Measurements from ENCODE around the gene MYLK4. TPM values are rescaled to one million over a fixed set of nuclear protein-coding genes. Genes with fewer than 3 reads are reported as not detected.

The MYLK4 gene
- total RNA-seq, 4 donors from 2014 or later, result 0.41 to 0.79 (median 0.67) TPM

GRCh38 chr6:2733736-2734480 is 16.8 kb downstream of the MYLK4 start:
- 92 to 95% methylated on average over 7 to 22 of the region's 22 CpGs for WGBS, 2 donors (ENCODE audit: low coverage in 1 of 2)
- intact Hi-C loops (cut with DNase I; ENCODE audit: low total_unique reads) (no loop called here), in situ Hi-C loops (cut with MboI; ENCODE audit: low pct_ligation_motif_present in 1 of 4, low pct_unique_long_range_greater_than_20kb in 1 of 4, low sequenced_read_pairs in 3 of 4) (loop anchor here in 1 of 4 donors (25.0 kb wide), 1 partner anchor 1147 kb away; no protein-coding TSS in a partner anchor)
- no peak for DNase-seq
- TF ChIP-seq EP300 (IDR thresholded peaks at IDR 0.05; ENCODE audit: low read depth), result no peak
- no peak for TF ChIP-seq CTCF (IDR thresholded peaks at IDR 0.05)
- TF ChIP-seq POLR2A (IDR thresholded peaks at IDR 0.05), result no peak
- TF ChIP-seq POLR2AphosphoS5 (IDR thresholded peaks at IDR 0.05), result no peak
- H3K9me3 ChIP-seq, result no peaks in the 10 kb centered on the region
- H3K27me3 ChIP-seq, result no peaks in the 10 kb centered on the region
- H3K4me3 ChIP-seq, result no peak overlapping the region
- H3K27ac ChIP-seq, result no peak overlapping the region
- H3K4me1 ChIP-seq, result peaks cover 0 to 8% (median 0%) of the 10 kb centered on the region in 4 donors
- H3K36me3 ChIP-seq, result no peaks in the 10 kb centered on the region

DNA sequence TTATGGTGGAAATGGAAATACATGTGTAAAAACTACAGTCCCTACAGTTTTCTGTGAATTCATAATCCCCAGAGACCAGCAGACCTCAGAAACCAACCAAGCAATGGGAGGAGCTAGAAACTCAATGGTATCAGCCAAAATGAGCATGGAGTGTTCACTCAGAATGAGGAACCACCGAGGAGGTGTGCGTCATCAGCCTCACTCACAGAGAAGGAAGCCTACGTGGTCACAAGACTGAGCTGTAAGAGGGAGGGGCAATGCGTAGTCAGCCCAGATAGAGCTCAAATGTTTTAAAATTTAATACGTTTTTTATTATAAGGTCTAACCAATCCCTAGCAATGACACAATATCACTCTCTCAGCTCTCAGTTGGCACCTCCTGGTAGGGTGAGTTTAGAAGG is 17.4 kb downstream of the MYLK4 start:
- intact Hi-C loops (cut with DNase I; ENCODE audit: low total_unique reads) (no loop called here), in situ Hi-C loops (cut with MboI; ENCODE audit: low pct_ligation_motif_present in 1 of 4, low pct_unique_long_range_greater_than_20kb in 1 of 4, low sequenced_read_pairs in 3 of 4) (loop anchor here in 1 of 4 donors (25.0 kb wide), 1 partner anchor 1146 kb away; no protein-coding TSS in a partner anchor)
- Histone ChIP-seq H3K4me3 (no peak overlapping the region), H3K27me3 (no peaks in the 10 kb centered on the region), H3K9me3 (no peaks in the 10 kb centered on the region), H3K27ac (no peak overlapping the region), H3K36me3 (no peaks in the 10 kb centered on the region), H3K4me1 (peaks cover 0 to 8% (median 0%) of the 10 kb centered on the region in 4 donors)
- 47 to 80% methylated on average over 4 to 5 of the region's 5 CpGs for WGBS, 2 donors (ENCODE audit: low coverage in 1 of 2)
- TF ChIP-seq POLR2AphosphoS5 (IDR thresholded peaks at IDR 0.05) (no peak), EP300 (IDR thresholded peaks at IDR 0.05; ENCODE audit: low read depth) (no peak), CTCF (IDR thresholded peaks at IDR 0.05) (no peak), POLR2A (IDR thresholded peaks at IDR 0.05) (no peak)
- DNase-seq, result peak; percentile 47

DNA sequence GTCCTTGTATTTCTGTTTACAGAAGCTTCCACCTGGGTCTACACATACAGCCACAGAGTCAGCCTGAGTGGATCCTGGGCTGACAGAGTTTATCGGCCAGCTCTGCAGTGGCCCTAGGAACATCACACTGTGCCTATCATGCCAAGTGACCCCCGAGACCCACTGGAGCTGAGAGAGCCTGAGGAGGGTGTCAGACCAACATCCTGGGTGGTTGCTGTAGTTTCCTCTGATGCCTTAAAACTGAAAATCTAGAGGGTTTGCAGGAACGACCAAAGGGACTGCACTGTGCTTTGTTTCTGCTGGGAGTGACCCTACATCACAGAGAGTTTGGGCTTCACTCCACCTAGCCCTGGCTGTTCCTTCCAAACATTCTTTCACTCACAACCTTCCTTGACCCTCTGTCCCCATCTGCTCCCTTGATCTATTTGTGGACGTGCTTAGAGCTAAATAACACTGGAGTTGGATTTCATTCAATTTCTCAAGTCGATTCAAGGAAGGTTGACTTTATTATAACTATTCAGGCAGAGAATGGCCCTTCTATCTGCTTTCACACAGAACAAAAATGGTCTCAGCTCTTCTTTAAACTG is 18.1 kb downstream of the MYLK4 start:
- intact Hi-C loops (cut with DNase I; ENCODE audit: low total_unique reads), result no loop called here
- H3K4me3 ChIP-seq, result no peak overlapping the region
- H3K36me3 ChIP-seq, result no peaks in the 10 kb centered on the region
- H3K9me3 ChIP-seq, result no peaks in the 10 kb centered on the region
- no peaks in the 10 kb centered on the region for H3K27me3 ChIP-seq
- H3K4me1 ChIP-seq, result peaks cover 0 to 8% (median 0%) of the 10 kb centered on the region in 4 donors
- no peak for TF ChIP-seq POLR2AphosphoS5 (IDR thresholded peaks at IDR 0.05)
- no peak for TF ChIP-seq CTCF (IDR thresholded peaks at IDR 0.05)
- TF ChIP-seq POLR2A (IDR thresholded peaks at IDR 0.05), result no peak
- no peak for TF ChIP-seq EP300 (IDR thresholded peaks at IDR 0.05; ENCODE audit: low read depth)
- in situ Hi-C loops (cut with MboI; ENCODE audit: low pct_ligation_motif_present in 1 of 4, low pct_unique_long_range_greater_than_20kb in 1 of 4, low sequenced_read_pairs in 3 of 4), result loop anchor here in 1 of 4 donors (25.0 kb wide), 1 partner anchor 1145 kb away; no protein-coding TSS in a partner anchor
- H3K27ac ChIP-seq, result no peak overlapping the region
- DNase-seq, result no peak
- 22 to 49% methylated on average over 3 to 5 of the region's 5 CpGs for WGBS, 2 donors (ENCODE audit: low coverage in 1 of 2)

DNA sequence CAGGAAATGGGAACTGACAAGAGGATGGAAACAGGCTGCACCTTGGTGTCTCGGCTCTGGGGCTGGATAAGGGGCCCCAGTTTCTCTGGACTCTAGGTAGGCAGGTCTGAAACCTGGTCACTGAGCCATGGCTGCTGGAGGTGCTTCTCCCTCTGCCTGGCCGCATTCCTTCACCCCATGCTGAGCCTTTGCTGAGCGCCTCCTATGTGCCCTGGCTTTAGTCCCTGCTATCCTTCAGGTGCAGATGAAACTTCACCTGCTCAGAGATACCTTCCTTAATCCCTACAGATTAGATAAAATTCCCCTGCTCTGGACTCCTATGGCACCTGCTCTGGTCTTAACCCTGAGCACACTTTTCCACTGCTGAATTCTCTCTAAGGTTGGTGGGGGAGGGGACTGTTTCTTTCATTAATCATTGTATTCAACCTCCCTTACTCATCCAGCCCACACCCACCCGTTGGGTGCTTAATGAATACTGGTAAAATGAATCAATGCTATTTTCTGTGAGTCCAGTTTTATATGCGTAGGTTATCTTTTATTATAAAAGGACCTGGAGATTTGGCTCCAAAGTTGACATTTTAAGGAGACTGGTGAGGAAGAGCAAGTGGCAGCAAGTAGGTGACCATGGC is 19.3 kb downstream of the MYLK4 start:
- no peaks in the 10 kb centered on the region for H3K9me3 ChIP-seq
- in situ Hi-C loops (cut with MboI; ENCODE audit: low pct_ligation_motif_present in 1 of 4, low pct_unique_long_range_greater_than_20kb in 1 of 4, low sequenced_read_pairs in 3 of 4), result loop anchor here in 1 of 4 donors (25.0 kb wide), 1 partner anchor 1144 kb away; no protein-coding TSS in a partner anchor
- DNase-seq, result no peak
- H3K4me3 ChIP-seq, result no peak overlapping the region
- H3K27me3 ChIP-seq, result no peaks in the 10 kb centered on the region
- no peaks in the 10 kb centered on the region for H3K36me3 ChIP-seq
- no peak for TF ChIP-seq POLR2AphosphoS5 (IDR thresholded peaks at IDR 0.05)
- no peak for TF ChIP-seq EP300 (IDR thresholded peaks at IDR 0.05; ENCODE audit: low read depth)
- intact Hi-C loops (cut with DNase I; ENCODE audit: low total_unique reads), result no loop called here
- 51 to 76% methylated on average over 3 to 5 of the region's 5 CpGs for WGBS, 2 donors (ENCODE audit: low coverage in 1 of 2)
- H3K27ac ChIP-seq, result no peak overlapping the region
- peaks cover 0 to 8% (median 0%) of the 10 kb centered on the region in 4 donors for H3K4me1 ChIP-seq

All from transverse colon (tissue), 4 donors.